Measurements from ENCODE around the gene KRT1.

KRT1 gene

GRCh38 chr12:52651726-52652261, 28.4 kb downstream of the KRT1 start, which contains the start of gene KRT2:
Gene KRT2, minus strand, starts transcription at chr12:52652211. Its CDS starts 69 bp downstream, at chr12:52652142.
- H3K36me3 ChIP-seq (ENCODE audit: low read length): no peaks in the 10 kb centered on the region
- no peaks in the 10 kb centered on the region for H4K20me1 ChIP-seq (ENCODE audit: low read depth, low read length)
- H3K4me3 ChIP-seq (ENCODE audit: insufficient read depth, low read length, poor library complexity, severe bottlenecking): no peak within 1 kb of the TSS
- H3K9ac ChIP-seq (ENCODE audit: low read length): no peak within 1 kb of the TSS
- H3K27ac ChIP-seq (ENCODE audit: low read depth, low read length): no peak within 1 kb of the TSS
- no peak within 1 kb of the TSS for H2AFZ ChIP-seq (ENCODE audit: low read depth, low read length, severe bottlenecking)
- no peaks in the 10 kb centered on the region for H3K27me3 ChIP-seq (ENCODE audit: low read length)
- H3F3A ChIP-seq (ENCODE audit: insufficient read depth): no peaks in the 10 kb centered on the region
- H3K4me2 ChIP-seq (ENCODE audit: low read depth, low read length, poor library complexity, severe bottlenecking): no peak within 1 kb of the TSS
- no peaks in the 10 kb centered on the region for H3K9me3 ChIP-seq (ENCODE audit: insufficient read depth, low read length)
- H3K79me2 ChIP-seq (ENCODE audit: insufficient read depth, low read length): no peaks in the 10 kb centered on the region
- TF ChIP-seq EZH2phosphoT487 (conservative IDR thresholded peaks at IDR 0.05; ENCODE audit: low read length): no peak
- TF ChIP-seq, protein P1, sequence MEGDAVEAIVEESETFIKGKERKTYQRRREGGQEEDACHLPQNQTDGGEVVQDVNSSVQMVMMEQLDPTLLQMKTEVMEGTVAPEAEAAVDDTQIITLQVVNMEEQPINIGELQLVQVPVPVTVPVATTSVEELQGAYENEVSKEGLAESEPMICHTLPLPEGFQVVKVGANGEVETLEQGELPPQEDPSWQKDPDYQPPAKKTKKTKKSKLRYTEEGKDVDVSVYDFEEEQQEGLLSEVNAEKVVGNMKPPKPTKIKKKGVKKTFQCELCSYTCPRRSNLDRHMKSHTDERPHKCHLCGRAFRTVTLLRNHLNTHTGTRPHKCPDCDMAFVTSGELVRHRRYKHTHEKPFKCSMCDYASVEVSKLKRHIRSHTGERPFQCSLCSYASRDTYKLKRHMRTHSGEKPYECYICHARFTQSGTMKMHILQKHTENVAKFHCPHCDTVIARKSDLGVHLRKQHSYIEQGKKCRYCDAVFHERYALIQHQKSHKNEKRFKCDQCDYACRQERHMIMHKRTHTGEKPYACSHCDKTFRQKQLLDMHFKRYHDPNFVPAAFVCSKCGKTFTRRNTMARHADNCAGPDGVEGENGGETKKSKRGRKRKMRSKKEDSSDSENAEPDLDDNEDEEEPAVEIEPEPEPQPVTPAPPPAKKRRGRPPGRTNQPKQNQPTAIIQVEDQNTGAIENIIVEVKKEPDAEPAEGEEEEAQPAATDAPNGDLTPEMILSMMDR (IDR thresholded peaks at IDR 0.05; ENCODE audit: insufficient read depth, low read length, poor library complexity, severe bottlenecking): no peak
- no peaks in the 10 kb centered on the region for H3K9me2 ChIP-seq (replicated peaks; ENCODE audit: insufficient read depth, low read length)

DNA sequence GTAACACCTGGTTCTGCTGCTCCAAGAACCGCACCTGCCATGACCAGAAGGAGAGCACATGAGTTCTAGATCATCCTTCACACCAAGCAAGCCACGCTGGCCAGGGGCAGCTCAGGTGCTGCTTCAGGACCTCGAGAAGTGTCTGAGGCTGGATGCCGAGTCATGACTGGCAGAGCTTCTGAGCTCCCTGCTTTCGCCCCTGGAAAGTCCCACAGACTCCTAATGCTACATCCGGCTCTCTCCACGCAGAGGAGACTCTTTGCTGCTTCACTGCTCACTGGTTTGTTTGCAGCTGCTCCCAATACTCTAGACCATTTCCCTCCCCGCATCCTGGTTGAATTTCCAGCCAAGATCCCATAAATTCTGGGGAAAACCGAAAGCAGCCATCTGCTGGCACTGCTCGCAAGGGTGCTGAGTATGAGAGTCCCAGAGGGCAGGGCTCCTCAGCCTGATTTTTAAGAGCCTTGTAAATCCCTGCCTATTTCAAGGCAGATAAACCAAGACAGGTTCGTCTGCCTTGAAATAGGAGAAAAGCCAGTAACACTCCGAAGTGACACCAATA, 29.6 kb downstream of the KRT1 start:
- TF ChIP-seq, protein P1 (IDR thresholded peaks at IDR 0.05; ENCODE audit: insufficient read depth, low read length, poor library complexity, severe bottlenecking): no peak
- TF ChIP-seq EZH2phosphoT487 (conservative IDR thresholded peaks at IDR 0.05; ENCODE audit: low read length): no peak
- Histone ChIP-seq H3K4me2 (ENCODE audit: low read depth, low read length, poor library complexity, severe bottlenecking) (no peak overlapping the region), H3K27me3 (ENCODE audit: low read length) (no peaks in the 10 kb centered on the region)

DNA sequence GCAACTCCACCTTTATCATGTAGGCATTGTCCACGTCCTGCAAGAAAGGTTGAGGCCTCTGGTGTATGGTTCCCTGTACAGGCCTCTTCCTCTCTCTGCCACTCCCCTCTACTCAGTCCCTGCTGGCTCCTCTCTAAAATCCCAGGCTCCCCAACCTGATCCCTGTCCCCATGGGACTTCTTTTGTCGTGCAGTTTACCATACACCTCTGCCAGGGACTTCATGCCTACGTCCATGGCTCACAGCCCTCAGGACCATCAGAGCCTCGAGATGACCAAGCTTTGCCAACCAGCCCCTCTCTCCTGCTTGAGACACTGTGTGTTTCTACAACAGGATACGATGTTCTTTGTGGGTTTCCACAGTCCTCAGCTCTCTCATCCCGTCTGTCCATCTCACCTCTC, 31.1 kb downstream of the KRT1 start:
- H3F3A ChIP-seq (ENCODE audit: insufficient read depth): no peaks in the 10 kb centered on the region
- H3K27ac ChIP-seq (ENCODE audit: low read depth, low read length): no peak overlapping the region
- H2AFZ ChIP-seq (ENCODE audit: low read depth, low read length, severe bottlenecking): no peak overlapping the region
- no peaks in the 10 kb centered on the region for H3K27me3 ChIP-seq (ENCODE audit: low read length)
- no peaks in the 10 kb centered on the region for H3K9me3 ChIP-seq (ENCODE audit: insufficient read depth, low read length)
- no peak overlapping the region for H3K4me2 ChIP-seq (ENCODE audit: low read depth, low read length, poor library complexity, severe bottlenecking)
- no peaks in the 10 kb centered on the region for H3K36me3 ChIP-seq (ENCODE audit: low read length)
- TF ChIP-seq, protein P1 (IDR thresholded peaks at IDR 0.05; ENCODE audit: insufficient read depth, low read length, poor library complexity, severe bottlenecking): no peak
- no peak for TF ChIP-seq EZH2phosphoT487 (conservative IDR thresholded peaks at IDR 0.05; ENCODE audit: low read length)
- H4K20me1 ChIP-seq (ENCODE audit: low read depth, low read length): no peaks in the 10 kb centered on the region
- no peaks in the 10 kb centered on the region for H3K9me2 ChIP-seq (replicated peaks; ENCODE audit: insufficient read depth, low read length)
- no peak overlapping the region for H3K4me3 ChIP-seq (ENCODE audit: insufficient read depth, low read length, poor library complexity, severe bottlenecking)
- H3K9ac ChIP-seq (ENCODE audit: low read length): no peak overlapping the region
- H3K79me2 ChIP-seq (ENCODE audit: insufficient read depth, low read length): no peaks in the 10 kb centered on the region

More for the DNA sequence above, 29.6 kb downstream of the KRT1 start:
- no peaks in the 10 kb centered on the region for H3F3A ChIP-seq (ENCODE audit: insufficient read depth)
- no peaks in the 10 kb centered on the region for H3K79me2 ChIP-seq (ENCODE audit: insufficient read depth, low read length)
- no peaks in the 10 kb centered on the region for H3K9me3 ChIP-seq (ENCODE audit: insufficient read depth, low read length)
- H3K27ac ChIP-seq (ENCODE audit: low read depth, low read length): no peak overlapping the region
- H3K36me3 ChIP-seq (ENCODE audit: low read length): no peaks in the 10 kb centered on the region
- no peaks in the 10 kb centered on the region for H3K9me2 ChIP-seq (replicated peaks; ENCODE audit: insufficient read depth, low read length)
- H3K4me3 ChIP-seq (ENCODE audit: insufficient read depth, low read length, poor library complexity, severe bottlenecking): no peak overlapping the region
- no peak overlapping the region for H3K9ac ChIP-seq (ENCODE audit: low read length)
- no peaks in the 10 kb centered on the region for H4K20me1 ChIP-seq (ENCODE audit: low read depth, low read length)
- no peak overlapping the region for H2AFZ ChIP-seq (ENCODE audit: low read depth, low read length, severe bottlenecking)

All from SU-DHL-6 (cell line).